ENCODE data around the gene KLHL15. TPM values are rescaled to one million over a fixed set of nuclear protein-coding genes. Genes with fewer than 3 reads are reported as not detected.

Gene KLHL15
- total RNA-seq, 1 experiment from 2014 or later: 8.1 TPM

GRCh38 chrX:23959781-23960180 lies 67.2 kb downstream of the KLHL15 start:
- in situ Hi-C loops (cut with HindIII; ENCODE audit: low sequenced_read_pairs): no loop called here
- DNase-seq (ENCODE audit: low spot score): no peak

DNA sequence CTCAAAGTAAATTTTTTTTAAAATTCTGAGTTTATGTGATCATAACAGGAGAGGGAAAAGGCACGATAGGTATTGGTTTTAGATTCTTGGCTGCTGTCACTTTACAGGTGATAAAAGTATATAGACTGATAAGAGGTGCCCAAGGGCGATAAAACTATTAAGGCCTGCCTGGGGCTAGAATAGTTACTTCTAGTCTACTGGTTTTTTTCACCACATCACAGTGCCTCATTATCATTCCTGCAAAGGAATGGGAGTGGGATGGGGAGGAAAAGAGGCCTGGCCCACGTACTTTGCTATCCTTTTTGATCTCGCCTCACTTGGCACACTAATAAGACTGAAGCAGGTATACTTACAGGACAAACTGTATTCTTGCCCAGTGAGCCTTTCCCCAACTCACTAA lies 72.6 kb downstream of the KLHL15 start:
- DNase-seq (ENCODE audit: low spot score): no peak
- in situ Hi-C loops (cut with HindIII; ENCODE audit: low sequenced_read_pairs): no loop called here

- in situ Hi-C loops (cut with HindIII; ENCODE audit: low sequenced_read_pairs): no loop called here
- no peak for DNase-seq (ENCODE audit: low spot score)
Measured at GRCh38 chrX:23953908-23954269, 73.1 kb downstream of the KLHL15 start.

DNA sequence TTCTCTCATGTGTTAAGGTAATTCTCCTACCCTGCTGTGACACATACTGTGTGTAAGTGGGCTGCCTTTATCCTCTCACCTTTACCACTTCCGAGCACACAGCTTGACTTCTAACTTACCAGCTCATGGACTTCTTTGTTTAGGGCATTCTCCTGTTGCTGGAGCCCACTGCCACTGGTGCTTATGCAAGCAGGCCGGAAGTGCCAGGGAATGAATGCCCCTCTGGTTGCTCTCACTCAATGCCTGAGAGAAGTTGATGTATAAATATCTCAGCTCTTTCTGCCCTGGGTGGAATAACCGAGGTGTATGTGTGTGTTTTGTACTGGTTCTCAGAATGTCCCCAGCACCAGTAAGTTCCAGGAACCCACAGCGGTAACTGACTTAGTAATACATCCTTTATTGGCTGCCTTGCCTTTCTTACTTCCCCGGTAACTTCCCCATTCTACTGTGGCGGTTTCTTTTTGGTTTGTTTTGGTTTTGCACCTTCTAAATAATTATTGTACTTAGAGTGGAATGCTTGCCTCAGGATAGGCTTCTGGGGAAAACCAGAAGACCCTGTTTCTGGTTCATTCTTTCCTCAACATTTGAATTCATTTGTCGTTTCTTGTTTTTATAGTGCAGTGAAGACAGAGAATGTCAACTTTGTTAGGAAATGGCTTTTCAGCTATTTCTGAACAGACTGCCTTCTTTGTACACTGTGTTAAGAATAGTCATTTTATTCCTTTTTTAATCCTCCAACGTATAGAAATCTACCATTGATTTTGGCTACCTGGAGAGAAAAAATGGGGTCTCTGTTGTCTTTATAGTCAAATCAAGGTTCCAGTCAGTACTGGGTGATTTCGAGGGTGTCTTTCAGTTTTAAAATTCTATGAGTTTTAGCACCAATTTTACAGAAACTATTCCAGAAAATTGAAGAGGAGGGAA lies 73.7 kb downstream of the KLHL15 start:
- in situ Hi-C loops (cut with HindIII; ENCODE audit: low sequenced_read_pairs): no loop called here
- DNase-seq (ENCODE audit: low spot score): no peak

- no peak for DNase-seq (ENCODE audit: low spot score)
- in situ Hi-C loops (cut with HindIII; ENCODE audit: low sequenced_read_pairs): no loop called here
Measured at GRCh38 chrX:23952391-23952790, 74.6 kb downstream of the KLHL15 start.

DNA sequence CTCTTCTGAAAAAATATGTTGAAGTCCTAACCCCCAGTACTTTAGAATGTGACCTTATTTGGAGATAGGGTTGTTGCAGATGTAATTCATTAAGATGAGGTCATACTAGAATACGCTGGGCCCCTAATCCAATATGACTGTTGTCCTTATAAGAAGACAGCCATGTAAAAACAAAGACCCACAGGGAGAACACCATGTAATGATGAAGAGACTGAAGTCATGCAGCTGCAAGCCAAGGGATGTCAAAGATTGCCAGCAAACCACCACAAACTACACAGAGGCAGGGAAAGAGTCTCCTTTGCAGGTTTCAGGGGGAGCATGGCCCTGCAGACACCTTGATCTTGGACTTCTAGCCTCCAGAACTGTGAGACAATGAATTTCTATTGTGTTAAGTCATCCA lies 81.8 kb downstream of the KLHL15 start:
- no peak for DNase-seq (ENCODE audit: low spot score)
- in situ Hi-C loops (cut with HindIII; ENCODE audit: low sequenced_read_pairs): no loop called here

GRCh38 chrX:23944234-23944633 lies 82.8 kb downstream of the KLHL15 start:
- DNase-seq (ENCODE audit: low spot score): no peak
- in situ Hi-C loops (cut with HindIII; ENCODE audit: low sequenced_read_pairs): no loop called here

GRCh38 chrX:23939203-23939602 lies 87.8 kb downstream of the KLHL15 start:
- in situ Hi-C loops (cut with HindIII; ENCODE audit: low sequenced_read_pairs): no loop called here
- DNase-seq (ENCODE audit: low spot score): no peak

DNA sequence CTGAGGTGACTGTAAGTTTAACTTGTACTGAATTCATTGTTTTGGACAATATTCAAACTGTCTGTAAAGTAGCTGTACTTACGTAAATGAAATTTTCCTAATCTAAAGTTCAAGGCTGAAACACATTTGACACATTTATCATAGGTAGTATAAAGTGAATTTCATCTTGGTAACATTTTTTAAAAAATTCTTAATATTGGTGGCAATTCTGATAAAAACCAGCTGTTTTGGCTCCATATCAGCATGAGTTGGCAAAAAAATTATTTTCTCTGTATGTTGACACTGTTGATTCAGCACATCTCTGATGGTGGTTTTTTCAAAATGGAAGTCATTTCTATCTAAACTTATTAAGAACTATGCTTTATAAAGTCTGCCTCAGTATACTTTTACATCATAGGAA lies 88.3 kb downstream of the KLHL15 start:
- no peak for DNase-seq (ENCODE audit: low spot score)

GRCh38 chrX:23937100-23937499 lies 89.9 kb downstream of the KLHL15 start:
- no peak for DNase-seq (ENCODE audit: low spot score)

More for the DNA sequence above, 88.3 kb downstream of the KLHL15 start:
- in situ Hi-C loops (cut with HindIII; ENCODE audit: low sequenced_read_pairs): no loop called here

DNA sequence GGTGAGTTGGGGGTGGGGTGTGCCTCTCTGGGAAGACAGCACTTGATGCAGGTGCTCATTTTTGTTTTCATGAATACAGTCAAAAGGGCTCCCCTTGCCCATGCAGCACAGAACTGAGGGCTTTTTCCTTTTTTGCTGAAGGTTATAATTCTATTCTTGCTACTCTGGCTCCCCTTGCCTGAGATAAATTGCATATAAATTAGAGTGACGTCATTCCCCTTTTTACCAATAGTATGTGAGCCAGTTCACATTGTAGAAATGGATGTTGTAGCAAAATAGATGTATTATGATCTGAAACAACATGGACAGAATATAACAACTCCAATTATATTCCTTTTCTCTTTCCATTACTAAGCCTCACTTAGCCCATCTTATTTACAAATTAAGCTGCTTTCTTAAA lies 90.8 kb downstream of the KLHL15 start:
- in situ Hi-C loops (cut with HindIII; ENCODE audit: low sequenced_read_pairs): no loop called here
- no peak for DNase-seq (ENCODE audit: low spot score)

More at GRCh38 chrX:23937100-23937499, 89.9 kb downstream of the KLHL15 start:
- in situ Hi-C loops (cut with HindIII; ENCODE audit: low sequenced_read_pairs): no loop called here

- no peak for DNase-seq (ENCODE audit: low spot score)
- in situ Hi-C loops (cut with HindIII; ENCODE audit: low sequenced_read_pairs): no loop called here
Measured at GRCh38 chrX:23935106-23935505, 91.9 kb downstream of the KLHL15 start.

Other genes with a start within 250 kb of the KLHL15 start
- gene SAT1, start 244.0 kb downstream of the KLHL15 start, total RNA-seq (2014; rRNA removed; shearing (Covaris generic)): 466 and 512 TPM in 2 replicates
- 21.0 and 21.9 TPM in 2 replicates for gene APOO, start 119.2 kb downstream of the KLHL15 start, total RNA-seq (2014; rRNA removed; shearing (Covaris generic))
- gene CXorf58, start 119.2 kb downstream of the KLHL15 start, total RNA-seq (2014; rRNA removed; shearing (Covaris generic)): not detected in 2 replicates
- gene EIF2S3, start 27.8 kb upstream of the KLHL15 start, total RNA-seq (2014; rRNA removed; shearing (Covaris generic)): 176 and 229 TPM in 2 replicates
- gene ZFX, start 122.5 kb upstream of the KLHL15 start, total RNA-seq (2014; rRNA removed; shearing (Covaris generic)): 10.8 and 14.2 TPM in 2 replicates